ENCODE measurements around the gene PXDN.
"Not testable (repeated sequence)": the region's sequence is repeated elsewhere in the genome, so short reads cannot be mapped to it uniquely, and the experiment has no call there.

PXDN gene

GRCh38 chr2:1773883-1774282 is 29.6 kb upstream of the PXDN start:
- DNase-seq, result no peak

- no peak for DNase-seq
These were observed 28.4 kb upstream of the PXDN start for GRCh38 chr2:1772471-1773267.

- no peak for DNase-seq
These were observed 27.4 kb upstream of the PXDN start for GRCh38 chr2:1771626-1772280.

GRCh38 chr2:1770566-1771380 is 26.5 kb upstream of the PXDN start:
- DNase-seq, result no peak

- DNase-seq, result peak in 2 of 4 experiments; percentile 19 to 31
These were observed 25.5 kb upstream of the PXDN start for GRCh38 chr2:1769703-1770422.

- no peak for DNase-seq
These were observed 23.8 kb upstream of the PXDN start for GRCh38 chr2:1767939-1768691.

GRCh38 chr2:1766851-1767811 is 22.8 kb upstream of the PXDN start:
- no peak for DNase-seq

GRCh38 chr2:1766425-1766824 is 22.1 kb upstream of the PXDN start:
- no peak for DNase-seq

- not testable (repeated sequence) for DNase-seq
These were observed 20.9 kb upstream of the PXDN start for GRCh38 chr2:1765201-1765600.

GRCh38 chr2:1759611-1759930 is 15.3 kb upstream of the PXDN start:
- no peak for DNase-seq

GRCh38 chr2:1758774-1759610 is 14.7 kb upstream of the PXDN start:
- DNase-seq, result no peak

GRCh38 chr2:1758171-1758570 is 13.9 kb upstream of the PXDN start:
- no peak for DNase-seq

- no peak for DNase-seq
These were observed 13.3 kb upstream of the PXDN start for GRCh38 chr2:1757567-1757966.

GRCh38 chr2:1757146-1757545 is 12.8 kb upstream of the PXDN start:
- DNase-seq, result not testable (repeated sequence)

- no peak for DNase-seq
These were observed 12.1 kb upstream of the PXDN start for GRCh38 chr2:1756456-1756855.

GRCh38 chr2:1755436-1756191 is 11.3 kb upstream of the PXDN start:
- DNase-seq, result no peak

- no peak for DNase-seq
These were observed 10.3 kb upstream of the PXDN start for GRCh38 chr2:1754461-1755170.

- no peak for DNase-seq
These were observed 9.7 kb upstream of the PXDN start for GRCh38 chr2:1754046-1754445.

GRCh38 chr2:1752751-1753150 is 8.4 kb upstream of the PXDN start:
- DNase-seq, result no peak
